Immature natural killer cell (primary cell): ENCODE data around the gene IGBP1. TPM values are rescaled to one million over a fixed set of nuclear protein-coding genes. Genes with fewer than 3 reads are reported as not detected.
"Not testable (repeated sequence)": the region's sequence is repeated elsewhere in the genome, so short reads cannot be mapped to it uniquely, and the experiment has no call there.

Source experiments
- DNase-seq, 3 donors: peaks; one replicate each; pipeline ENCODE4 v3.0.0; 2022; ENCODE audit warnings: mixed read lengths in 1 of 3
- H3K27ac Mint-ChIP-seq, 6 donors: one replicate each; pipeline ENCODE4 v1.8.0; 2020; ENCODE audit warnings: mixed read lengths in 6 of 6, mild to moderate bottlenecking in 5 of 6, inconsistent platforms in 4 of 6, moderate library complexity in 3 of 6
- H3K27me3 Mint-ChIP-seq, 3 donors: one replicate each; pipeline ENCODE4 v1.8.0; 2020 to 2021; ENCODE audit warnings: low read depth in 3 of 3, mild to moderate bottlenecking in 3 of 3, mixed read lengths in 3 of 3, moderate library complexity in 3 of 3, inconsistent platforms in 1 of 3
- H3K36me3 Mint-ChIP-seq, 3 donors: one replicate each; pipeline ENCODE4 v1.8.0; 2020; ENCODE audit warnings: mixed read lengths in 3 of 3, inconsistent platforms in 2 of 3, mild to moderate bottlenecking in 2 of 3
- H3K4me1 Mint-ChIP-seq, 2 donors: one replicate each; pipeline ENCODE4 v1.8.0; 2020; ENCODE audit warnings: inconsistent platforms in 2 of 2, mild to moderate bottlenecking in 2 of 2, mixed read lengths in 2 of 2, moderate library complexity in 1 of 2
- H3K4me3 Mint-ChIP-seq, 5 donors: one replicate each; pipeline ENCODE4 v1.8.0; 2020; ENCODE audit warnings: mild to moderate bottlenecking in 5 of 5, mixed read lengths in 5 of 5, inconsistent platforms in 3 of 5, moderate library complexity in 3 of 5
- H3K9me3 Mint-ChIP-seq, 6 donors: one replicate each; pipeline ENCODE4 v1.8.0; 2020; ENCODE audit warnings: mild to moderate bottlenecking in 6 of 6, mixed read lengths in 6 of 6, inconsistent platforms in 4 of 6, moderate library complexity in 3 of 6
- polyA plus RNA-seq, 3 donors: library from polyadenylated mRNA; unstranded; fragments of 300-500 nt; fragmentation: Illumina TruSeq; gene quantifications; one replicate each; pipeline ENCODE4 v1.2.3, GENCODE V29; 2021

Gene IGBP1
- polyA plus RNA-seq, 3 donors from 2014 or later = 37.8 to 55.6 (median 43.9) TPM

DNA sequence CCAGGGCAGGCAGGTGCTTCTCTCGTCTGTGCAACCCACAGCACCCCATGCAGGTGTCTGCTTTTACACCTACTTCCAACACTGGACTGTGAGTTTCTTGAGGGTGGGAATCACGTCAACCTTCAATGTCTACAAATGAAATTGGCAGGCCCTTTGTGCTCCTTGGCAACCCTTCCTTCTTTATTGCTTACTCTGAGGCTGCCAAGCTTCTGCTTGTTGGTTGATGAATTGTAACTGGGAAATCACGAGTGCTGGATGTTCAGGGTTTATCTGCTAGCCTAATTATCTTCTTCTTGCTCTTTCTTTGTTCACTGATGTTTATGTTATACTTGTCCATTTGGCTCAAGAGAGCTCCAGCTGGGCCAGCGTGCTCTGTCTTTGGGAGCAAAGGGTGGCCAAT is 41.5 kb downstream of the IGBP1 start:
- Mint-ChIP-seq H3K4me3 (no peak overlapping the region), H3K27me3 (peaks cover 0 to 6% (median 3%) of the 10 kb centered on the region in 3 donors), H3K27ac (no peak overlapping the region), H3K9me3 (no peaks in the 10 kb centered on the region), H3K4me1 (peaks cover 6 to 8% of the 10 kb centered on the region in 2 donors), H3K36me3 (no peaks in the 10 kb centered on the region)
- DNase-seq = no peak

GRCh38 chrX:70175338-70175737 is 42.1 kb downstream of the IGBP1 start:
- Mint-ChIP-seq H3K27ac (no peak overlapping the region), H3K36me3 (no peaks in the 10 kb centered on the region), H3K9me3 (no peaks in the 10 kb centered on the region), H3K4me1 (peaks cover 6 to 8% of the 10 kb centered on the region in 2 donors), H3K27me3 (peaks cover 0 to 6% (median 0%) of the 10 kb centered on the region in 3 donors), H3K4me3 (no peak overlapping the region)
- DNase-seq = no peak

GRCh38 chrX:70176938-70177533 is 43.8 kb downstream of the IGBP1 start, which contains the start of gene DGAT2L6:
Gene DGAT2L6 (plus strand): TSS chrX:70177483. CDS start chrX:70177583, 100 bp downstream.
- no peak within 1 kb of the TSS for H3K4me3 Mint-ChIP-seq
- no peaks in the 10 kb centered on the region for H3K36me3 Mint-ChIP-seq
- peaks cover 6 to 8% of the 10 kb centered on the region in 2 donors for H3K4me1 Mint-ChIP-seq
- no peaks in the 10 kb centered on the region for H3K9me3 Mint-ChIP-seq
- no peak within 1 kb of the TSS for H3K27ac Mint-ChIP-seq
- H3K27me3 Mint-ChIP-seq = peaks cover 0 to 6% (median 0%) of the 10 kb centered on the region in 3 donors
- no peak for DNase-seq

DNA sequence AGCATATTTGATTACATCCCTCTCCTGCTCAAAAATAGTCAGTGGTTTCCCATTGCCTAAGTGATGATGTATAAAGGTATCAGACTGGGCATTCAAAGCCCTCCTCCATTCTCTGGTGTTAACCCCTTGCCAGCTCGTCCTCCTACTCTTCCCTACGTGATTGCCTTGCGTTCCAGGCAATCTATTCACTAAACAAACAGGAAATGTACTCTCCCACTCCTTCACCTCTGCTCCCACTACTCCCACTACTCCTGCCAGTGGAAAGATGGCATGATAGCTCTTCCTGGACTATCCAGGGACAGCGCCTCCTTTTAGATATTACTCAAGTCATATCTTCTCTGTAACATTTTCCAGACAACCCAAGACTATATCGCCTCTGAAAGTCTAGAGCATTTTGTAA is 49.8 kb downstream of the IGBP1 start:
- H3K27me3 Mint-ChIP-seq = peaks cover 2 to 17% (median 4%) of the 10 kb centered on the region in 3 donors
- DNase-seq = no peak
- no peak overlapping the region for H3K4me3 Mint-ChIP-seq
- no peaks in the 10 kb centered on the region for H3K9me3 Mint-ChIP-seq
- no peaks in the 10 kb centered on the region for H3K36me3 Mint-ChIP-seq
- H3K27ac Mint-ChIP-seq = no peak overlapping the region
- no peaks in the 10 kb centered on the region for H3K4me1 Mint-ChIP-seq

DNA sequence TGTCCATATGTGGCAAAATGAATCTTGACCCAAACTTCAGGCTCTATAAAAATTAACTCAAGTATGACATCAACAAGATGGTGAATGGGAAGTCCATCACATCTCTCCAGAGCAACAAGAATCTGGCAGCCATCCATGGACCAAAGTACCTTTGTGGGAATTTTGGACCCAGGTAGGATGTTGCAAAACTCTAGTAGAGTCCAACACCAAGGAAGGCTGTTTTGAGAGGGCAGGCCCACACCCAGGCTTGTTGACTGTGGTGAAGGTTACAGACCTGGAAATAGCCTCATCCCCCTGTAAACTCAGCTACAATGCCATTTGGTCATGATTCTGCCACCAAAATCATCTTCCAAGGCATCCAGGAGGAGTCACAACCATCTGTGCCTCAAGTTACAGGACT is 57.0 kb downstream of the IGBP1 start:
- no peak for DNase-seq
- no peaks in the 10 kb centered on the region for H3K4me1 Mint-ChIP-seq
- H3K4me3 Mint-ChIP-seq = no peak overlapping the region
- no peak overlapping the region for H3K27ac Mint-ChIP-seq
- H3K9me3 Mint-ChIP-seq = no peaks in the 10 kb centered on the region
- H3K36me3 Mint-ChIP-seq = no peaks in the 10 kb centered on the region
- peaks cover 2 to 20% (median 4%) of the 10 kb centered on the region in 3 donors for H3K27me3 Mint-ChIP-seq

DNA sequence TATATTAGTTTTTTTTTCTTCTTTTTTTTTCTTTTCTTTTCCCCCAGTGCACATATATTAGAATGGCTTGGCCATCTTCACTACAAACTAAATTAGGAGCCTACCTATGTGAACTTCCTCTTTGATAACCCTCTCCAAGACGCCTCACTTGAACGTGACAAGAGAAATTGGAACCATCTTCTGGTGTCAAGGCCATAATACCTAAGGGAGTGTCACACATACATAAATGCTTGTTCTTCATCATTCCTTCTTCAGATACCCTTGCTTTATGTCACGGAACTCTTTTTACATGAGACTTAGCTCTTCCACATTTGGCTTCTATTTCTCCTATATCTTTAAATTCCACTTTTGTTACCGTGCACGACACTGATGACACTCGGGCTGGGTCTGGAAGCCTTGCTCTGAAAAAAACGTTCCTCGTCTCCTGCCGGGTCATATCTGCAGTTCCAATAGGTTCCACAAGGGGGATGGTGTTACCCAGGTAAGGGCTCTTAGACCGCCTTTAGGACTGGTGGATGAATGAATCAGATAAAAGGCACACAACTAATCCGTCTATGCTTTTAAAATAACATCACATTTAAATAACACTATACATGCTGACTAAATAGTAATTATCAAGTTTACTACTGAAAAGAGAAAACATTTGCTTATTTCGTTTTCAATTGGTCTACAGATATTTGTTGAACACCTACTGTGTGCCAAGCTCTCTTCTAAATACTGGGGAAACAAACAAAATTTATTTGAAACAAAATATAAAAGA is 63.9 kb downstream of the IGBP1 start:
- H3K9me3 Mint-ChIP-seq = no peaks in the 10 kb centered on the region
- peak; percentile 15 to 51 (median 41) for DNase-seq
- H3K4me1 Mint-ChIP-seq = peaks cover 0 to 5% of the 10 kb centered on the region in 2 donors
- H3K36me3 Mint-ChIP-seq = no peaks in the 10 kb centered on the region
- peaks cover 0 to 4% (median 1%) of the 10 kb centered on the region in 3 donors for H3K27me3 Mint-ChIP-seq
- peak overlapping the region in 1 of 5 donors; percentile 76 for H3K4me3 Mint-ChIP-seq
- no peak overlapping the region for H3K27ac Mint-ChIP-seq

DNA sequence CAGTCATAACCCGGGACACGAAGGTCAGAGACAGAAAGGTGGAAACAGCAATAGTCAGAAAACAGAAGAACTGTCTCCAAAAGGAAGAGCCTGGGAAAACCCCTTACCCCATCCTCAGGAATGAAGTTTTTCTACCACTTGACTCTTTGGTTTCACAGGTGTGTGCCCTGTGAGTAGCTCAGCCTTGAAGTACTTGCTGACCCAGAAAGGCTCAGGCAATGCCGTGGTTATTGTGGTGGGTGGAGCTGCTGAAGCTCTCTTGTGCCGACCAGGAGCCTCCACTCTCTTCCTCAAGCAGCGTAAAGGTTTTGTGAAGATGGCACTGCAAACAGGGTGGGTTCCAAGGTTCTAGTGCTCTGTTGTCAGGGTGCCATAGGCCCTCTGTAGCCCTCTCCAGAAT is 68.5 kb downstream of the IGBP1 start:
- no peak overlapping the region for H3K4me3 Mint-ChIP-seq
- H3K9me3 Mint-ChIP-seq = no peaks in the 10 kb centered on the region
- H3K36me3 Mint-ChIP-seq = peaks cover 0 to 3% (median 0%) of the 10 kb centered on the region in 3 donors
- peaks cover 0 to 5% of the 10 kb centered on the region in 2 donors for H3K4me1 Mint-ChIP-seq
- DNase-seq = no peak
- no peak overlapping the region for H3K27ac Mint-ChIP-seq
- H3K27me3 Mint-ChIP-seq = peaks cover 0 to 5% (median 2%) of the 10 kb centered on the region in 3 donors

- H3K27me3 Mint-ChIP-seq = peaks cover 2 to 6% (median 3%) of the 10 kb centered on the region in 3 donors
- no peak overlapping the region for H3K4me3 Mint-ChIP-seq
- no peak overlapping the region for H3K27ac Mint-ChIP-seq
- no peaks in the 10 kb centered on the region for H3K36me3 Mint-ChIP-seq
- H3K4me1 Mint-ChIP-seq = no peaks in the 10 kb centered on the region
- no peak for DNase-seq
- peaks cover 0 to 4% (median 0%) of the 10 kb centered on the region in 6 donors for H3K9me3 Mint-ChIP-seq
Observed at GRCh38 chrX:70208479-70208878, 75.2 kb downstream of the IGBP1 start.

DNA sequence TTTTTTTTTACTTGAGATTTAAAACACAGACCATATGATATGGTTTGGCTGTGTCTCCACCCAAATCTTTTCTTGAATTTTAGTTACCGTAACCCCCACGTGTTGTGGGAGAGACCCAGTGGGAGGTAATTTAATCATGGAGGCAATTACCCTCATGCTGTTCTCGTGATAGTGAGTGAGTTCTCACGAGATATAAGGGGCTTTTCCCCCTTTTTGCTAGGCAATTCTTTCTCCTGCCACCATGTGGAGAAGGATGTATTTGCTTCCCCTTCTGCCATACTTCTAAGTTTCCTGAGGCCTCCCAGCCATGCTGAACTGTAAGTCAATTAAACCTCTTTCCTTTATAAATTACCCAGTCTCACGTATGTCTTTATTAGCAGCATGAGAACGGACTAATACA is 76.3 kb downstream of the IGBP1 start:
- not testable (repeated sequence) for H3K27ac Mint-ChIP-seq, H3K36me3 Mint-ChIP-seq, H3K4me1 Mint-ChIP-seq, H3K4me3 Mint-ChIP-seq, DNase-seq, H3K9me3 Mint-ChIP-seq
- H3K27me3 Mint-ChIP-seq = peaks cover 2 to 11% (median 5%) of the 10 kb centered on the region in 3 donors

Other genes starting within 250 kb of the IGBP1 start
- not detected for gene AWAT2, start 83.5 kb upstream of the IGBP1 start, polyA plus RNA-seq
- not detected for gene OTUD6A, start 71.0 kb upstream of the IGBP1 start, polyA plus RNA-seq
- not detected for gene DGAT2L6, start 44.0 kb downstream of the IGBP1 start, polyA plus RNA-seq
- not detected for gene AWAT1, start 101.2 kb downstream of the IGBP1 start, polyA plus RNA-seq
- not detected for gene P2RY4, start 126.8 kb downstream of the IGBP1 start, polyA plus RNA-seq
- gene ARR3, start 134.9 kb downstream of the IGBP1 start, polyA plus RNA-seq = not detected
- gene RAB41, start 148.7 kb downstream of the IGBP1 start, polyA plus RNA-seq = not detected
- 10 to 100 TPM; 46.9 to 60.6 (median 48.1) TPM for gene PDZD11, start 156.5 kb downstream of the IGBP1 start, polyA plus RNA-seq
- gene KIF4A, start 156.7 kb downstream of the IGBP1 start, polyA plus RNA-seq = 1 to 10 TPM in 1 of 3 donors, not detected in 2; 1.0 TPM